Ishikawa (cell line): Measurements from ENCODE around the gene HIVEP1.

Experiments
- CEBPB ChIP-seq: IDR thresholded peaks from 2 replicates; pipeline ENCODE4 v1.6.1; 2012
- CREB1 ChIP-seq: IDR thresholded peaks from 2 replicates; pipeline ENCODE4 v1.6.1; 2012; ENCODE audit warnings: low read depth
- EGR1 ChIP-seq: IDR thresholded peaks from 2 replicates; pipeline ENCODE4 v1.6.1; 2012
- EP300 ChIP-seq: IDR thresholded peaks from 2 replicates; pipeline ENCODE4 v1.6.1; 2012; ENCODE audit warnings: borderline replicate concordance
- FOXM1 ChIP-seq: IDR thresholded peaks from 2 replicates; pipeline ENCODE4 v1.6.1; 2012; ENCODE audit warnings: low read depth, borderline replicate concordance
- MAX ChIP-seq: IDR thresholded peaks from 2 replicates; pipeline ENCODE4 v1.6.1; 2012
- NFIC ChIP-seq: IDR thresholded peaks from 2 replicates; pipeline ENCODE4 v1.6.1; 2012
- RAD21 ChIP-seq: IDR thresholded peaks from 2 replicates; pipeline ENCODE4 v1.6.1; 2012; ENCODE audit warnings: low read depth
- TAF1 ChIP-seq: IDR thresholded peaks from 2 replicates; pipeline ENCODE4 v1.6.1; 2012; ENCODE audit warnings: low read depth, mild to moderate bottlenecking
- TCF12 ChIP-seq: IDR thresholded peaks from 2 replicates; pipeline ENCODE4 v1.6.1; 2012; ENCODE audit warnings: low read depth
- TEAD4 ChIP-seq: IDR thresholded peaks from 2 replicates; pipeline ENCODE4 v1.6.1; 2012
- YY1 ChIP-seq: IDR thresholded peaks from 2 replicates; pipeline ENCODE4 v1.6.1; 2012; ENCODE audit warnings: low read depth
- ZBTB7A ChIP-seq: IDR thresholded peaks from 2 replicates; pipeline ENCODE4 v1.6.1; 2012; ENCODE audit warnings: low read depth
- TF ChIP-seq, protein P1 (sequence below): IDR thresholded peaks from 2 replicates; pipeline ENCODE4 v1.6.1; 2012; ENCODE audit warnings: low read depth, mild to moderate bottlenecking
- TF ChIP-seq, protein P2 (sequence below): IDR thresholded peaks from 2 replicates; pipeline ENCODE4 v1.6.1; 2012

Gene HIVEP1

GRCh38 chr6:12064538-12065071 is 52.5 kb downstream of the HIVEP1 start:
- TF ChIP-seq RAD21, result no peak
- TF ChIP-seq FOXM1, result no peak
- TF ChIP-seq CREB1, result no peak

DNA sequence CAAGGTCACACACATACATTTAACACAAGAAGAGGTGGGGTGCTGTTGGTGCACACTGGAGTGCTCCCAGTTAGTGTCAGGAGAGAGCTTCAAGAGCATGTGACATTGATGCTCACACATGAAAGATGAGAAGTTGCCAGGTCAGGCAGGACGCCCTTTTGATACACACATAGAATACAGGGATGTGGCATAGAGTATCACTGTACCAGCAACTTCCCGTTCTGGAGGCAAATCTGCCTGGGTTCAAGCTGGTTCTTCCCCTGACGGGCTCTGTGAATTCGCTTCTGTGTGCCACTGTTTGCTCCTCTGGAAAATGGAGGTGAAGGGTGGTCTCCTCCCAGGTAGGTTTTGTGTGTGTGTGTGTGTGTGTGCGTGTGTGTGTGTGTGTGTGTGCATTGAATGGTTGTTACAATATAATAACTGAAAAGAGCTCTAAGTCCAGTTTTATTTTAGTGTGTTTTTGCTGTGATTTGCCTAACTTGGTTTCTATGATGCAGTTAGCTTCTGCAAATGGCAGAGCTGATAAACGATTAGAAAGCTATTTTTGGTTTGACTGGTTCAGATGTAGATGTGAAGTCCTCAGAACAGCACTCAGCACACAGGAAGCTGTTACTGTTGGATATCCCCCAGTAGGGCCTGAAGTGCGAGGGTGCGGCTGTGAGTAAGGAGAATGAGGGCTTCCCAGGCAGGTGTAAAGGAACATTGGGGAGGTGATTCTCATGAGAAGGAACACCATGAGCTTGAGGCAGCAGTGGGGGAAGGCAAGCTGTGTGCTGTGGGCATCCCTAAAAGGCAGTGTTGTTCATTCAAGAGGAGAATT is 53.4 kb downstream of the HIVEP1 start:
- TF ChIP-seq FOXM1, result no peak
- TF ChIP-seq CEBPB, result no peak
- TF ChIP-seq EGR1, result no peak
- TF ChIP-seq, protein P1, sequence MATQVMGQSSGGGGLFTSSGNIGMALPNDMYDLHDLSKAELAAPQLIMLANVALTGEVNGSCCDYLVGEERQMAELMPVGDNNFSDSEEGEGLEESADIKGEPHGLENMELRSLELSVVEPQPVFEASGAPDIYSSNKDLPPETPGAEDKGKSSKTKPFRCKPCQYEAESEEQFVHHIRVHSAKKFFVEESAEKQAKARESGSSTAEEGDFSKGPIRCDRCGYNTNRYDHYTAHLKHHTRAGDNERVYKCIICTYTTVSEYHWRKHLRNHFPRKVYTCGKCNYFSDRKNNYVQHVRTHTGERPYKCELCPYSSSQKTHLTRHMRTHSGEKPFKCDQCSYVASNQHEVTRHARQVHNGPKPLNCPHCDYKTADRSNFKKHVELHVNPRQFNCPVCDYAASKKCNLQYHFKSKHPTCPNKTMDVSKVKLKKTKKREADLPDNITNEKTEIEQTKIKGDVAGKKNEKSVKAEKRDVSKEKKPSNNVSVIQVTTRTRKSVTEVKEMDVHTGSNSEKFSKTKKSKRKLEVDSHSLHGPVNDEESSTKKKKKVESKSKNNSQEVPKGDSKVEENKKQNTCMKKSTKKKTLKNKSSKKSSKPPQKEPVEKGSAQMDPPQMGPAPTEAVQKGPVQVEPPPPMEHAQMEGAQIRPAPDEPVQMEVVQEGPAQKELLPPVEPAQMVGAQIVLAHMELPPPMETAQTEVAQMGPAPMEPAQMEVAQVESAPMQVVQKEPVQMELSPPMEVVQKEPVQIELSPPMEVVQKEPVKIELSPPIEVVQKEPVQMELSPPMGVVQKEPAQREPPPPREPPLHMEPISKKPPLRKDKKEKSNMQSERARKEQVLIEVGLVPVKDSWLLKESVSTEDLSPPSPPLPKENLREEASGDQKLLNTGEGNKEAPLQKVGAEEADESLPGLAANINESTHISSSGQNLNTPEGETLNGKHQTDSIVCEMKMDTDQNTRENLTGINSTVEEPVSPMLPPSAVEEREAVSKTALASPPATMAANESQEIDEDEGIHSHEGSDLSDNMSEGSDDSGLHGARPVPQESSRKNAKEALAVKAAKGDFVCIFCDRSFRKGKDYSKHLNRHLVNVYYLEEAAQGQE, result no peak
- no peak for TF ChIP-seq TEAD4
- TF ChIP-seq EP300, result no peak
- TF ChIP-seq CREB1, result no peak
- TF ChIP-seq ZBTB7A, result no peak
- no peak for TF ChIP-seq MAX
- TF ChIP-seq NFIC, result no peak
- no peak for TF ChIP-seq TAF1
- no peak for TF ChIP-seq YY1
- no peak for TF ChIP-seq TCF12
- TF ChIP-seq, protein P2, sequence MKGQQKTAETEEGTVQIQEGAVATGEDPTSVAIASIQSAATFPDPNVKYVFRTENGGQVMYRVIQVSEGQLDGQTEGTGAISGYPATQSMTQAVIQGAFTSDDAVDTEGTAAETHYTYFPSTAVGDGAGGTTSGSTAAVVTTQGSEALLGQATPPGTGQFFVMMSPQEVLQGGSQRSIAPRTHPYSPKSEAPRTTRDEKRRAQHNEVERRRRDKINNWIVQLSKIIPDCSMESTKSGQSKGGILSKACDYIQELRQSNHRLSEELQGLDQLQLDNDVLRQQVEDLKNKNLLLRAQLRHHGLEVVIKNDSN, result no peak
- TF ChIP-seq RAD21, result no peak

DNA sequence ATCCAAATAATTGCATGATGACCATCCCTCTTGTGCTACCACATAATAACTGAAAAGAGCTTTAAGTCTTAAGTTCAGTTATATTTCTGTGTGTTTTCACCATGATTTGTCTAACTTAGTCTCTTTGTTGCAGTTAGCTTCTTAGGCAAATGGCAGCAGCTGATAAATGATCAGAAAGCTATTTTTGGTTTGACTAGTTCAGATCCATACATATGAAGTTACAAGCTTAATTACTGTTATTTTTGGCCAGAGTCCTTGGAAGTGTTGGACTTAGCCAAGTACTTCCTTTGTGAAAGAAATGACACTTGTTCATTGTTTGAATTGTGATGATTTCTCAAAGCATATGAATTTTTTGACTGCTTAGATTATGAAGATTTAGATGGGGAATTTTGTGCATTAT is 54.2 kb downstream of the HIVEP1 start:
- TF ChIP-seq EGR1, result no peak
- TF ChIP-seq, protein P1, result no peak
- TF ChIP-seq YY1, result no peak
- no peak for TF ChIP-seq ZBTB7A
- TF ChIP-seq RAD21, result no peak
- TF ChIP-seq NFIC, result no peak
- TF ChIP-seq TEAD4, result no peak
- no peak for TF ChIP-seq FOXM1
- TF ChIP-seq CEBPB, result no peak
- no peak for TF ChIP-seq TCF12
- no peak for TF ChIP-seq TAF1
- no peak for TF ChIP-seq CREB1
- TF ChIP-seq, protein P2, result no peak
- TF ChIP-seq MAX, result no peak
- no peak for TF ChIP-seq EP300

- TF ChIP-seq FOXM1 (no peak), NFIC (no peak), EGR1 (no peak), CREB1 (no peak), ZBTB7A (no peak), TEAD4 (no peak), CEBPB (no peak), MAX (no peak), TCF12 (no peak), TAF1 (no peak), RAD21 (no peak), EP300 (no peak), YY1 (no peak)
- TF ChIP-seq, protein P1, result no peak
- TF ChIP-seq, protein P2, result no peak
These were observed 56.9 kb downstream of the HIVEP1 start for GRCh38 chr6:12068899-12069557.
